Measurements from ENCODE around the gene SELENOV. TPM values are rescaled to one million over a fixed set of nuclear protein-coding genes. Genes with fewer than 3 reads are reported as not detected.

The SELENOV gene
- total RNA-seq, 1 experiment from 2014 or later, result not detected

DNA sequence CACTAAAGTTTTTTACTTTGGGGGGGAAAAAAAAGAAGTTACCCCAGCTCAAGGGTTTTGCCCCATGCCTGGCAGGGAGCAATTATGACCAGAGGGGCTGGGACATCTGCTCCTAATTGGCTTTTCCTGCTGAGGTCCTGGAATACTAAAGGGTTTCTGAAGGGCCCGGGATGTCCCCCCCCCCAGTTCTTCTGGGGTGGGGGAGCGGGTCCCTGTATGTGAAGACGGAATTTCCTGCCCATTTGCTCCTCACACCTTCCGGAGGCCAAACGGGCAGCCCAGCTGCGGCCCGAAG is 17.3 kb upstream of the SELENOV start:
- ChIA-PET POLR2A (no interaction called here), RAD21 (ENCODE audit: low non-redundant PET in 1 of 2, low total read pairs in 2 of 2, uncharacterized antibody in 2 of 2, unreplicated experiment in 2 of 2) (no interaction called here), CTCF (no interaction called here)
- no peaks in the 10 kb centered on the region for H3K79me2 ChIP-seq (ENCODE audit: insufficient read depth, low read length)
- DNase-seq (ENCODE audit: low read depth, low spot score), result no peak
- H2AFZ ChIP-seq (ENCODE audit: low read depth, low read length, poor library complexity, severe bottlenecking), result no peak overlapping the region
- no peak for ATAC-seq
- BruUV-seq (replicated peaks), result no TSS peak
- intact Hi-C loops (cut with micrococcal nuclease), result no loop called here
- no peak overlapping the region for H3K9ac ChIP-seq (ENCODE audit: low read length)
- no peaks in the 10 kb centered on the region for H3K36me3 ChIP-seq (ENCODE audit: control insufficient read depth in 1 of 2, insufficient read depth in 2 of 2, low read length in 2 of 2)
- H3K4me1 ChIP-seq (ENCODE audit: control insufficient read depth in 1 of 2, insufficient read depth in 2 of 2, low read length in 2 of 2), result peaks cover 0 to 7% of the 10 kb centered on the region in 2 experiments; a peak in 2 of 4 replicates
- H3K4me2 ChIP-seq (ENCODE audit: low read length), result no peak overlapping the region
- H3K27me3 ChIP-seq (ENCODE audit: insufficient read depth, low read length), result no peaks in the 10 kb centered on the region
- H4K20me1 ChIP-seq (ENCODE audit: insufficient read depth), result no peaks in the 10 kb centered on the region
- TF ChIP-seq FOSL1 (IDR thresholded peaks at IDR 0.05; ENCODE audit: low read depth), result no peak
- TF ChIP-seq, protein P1, sequence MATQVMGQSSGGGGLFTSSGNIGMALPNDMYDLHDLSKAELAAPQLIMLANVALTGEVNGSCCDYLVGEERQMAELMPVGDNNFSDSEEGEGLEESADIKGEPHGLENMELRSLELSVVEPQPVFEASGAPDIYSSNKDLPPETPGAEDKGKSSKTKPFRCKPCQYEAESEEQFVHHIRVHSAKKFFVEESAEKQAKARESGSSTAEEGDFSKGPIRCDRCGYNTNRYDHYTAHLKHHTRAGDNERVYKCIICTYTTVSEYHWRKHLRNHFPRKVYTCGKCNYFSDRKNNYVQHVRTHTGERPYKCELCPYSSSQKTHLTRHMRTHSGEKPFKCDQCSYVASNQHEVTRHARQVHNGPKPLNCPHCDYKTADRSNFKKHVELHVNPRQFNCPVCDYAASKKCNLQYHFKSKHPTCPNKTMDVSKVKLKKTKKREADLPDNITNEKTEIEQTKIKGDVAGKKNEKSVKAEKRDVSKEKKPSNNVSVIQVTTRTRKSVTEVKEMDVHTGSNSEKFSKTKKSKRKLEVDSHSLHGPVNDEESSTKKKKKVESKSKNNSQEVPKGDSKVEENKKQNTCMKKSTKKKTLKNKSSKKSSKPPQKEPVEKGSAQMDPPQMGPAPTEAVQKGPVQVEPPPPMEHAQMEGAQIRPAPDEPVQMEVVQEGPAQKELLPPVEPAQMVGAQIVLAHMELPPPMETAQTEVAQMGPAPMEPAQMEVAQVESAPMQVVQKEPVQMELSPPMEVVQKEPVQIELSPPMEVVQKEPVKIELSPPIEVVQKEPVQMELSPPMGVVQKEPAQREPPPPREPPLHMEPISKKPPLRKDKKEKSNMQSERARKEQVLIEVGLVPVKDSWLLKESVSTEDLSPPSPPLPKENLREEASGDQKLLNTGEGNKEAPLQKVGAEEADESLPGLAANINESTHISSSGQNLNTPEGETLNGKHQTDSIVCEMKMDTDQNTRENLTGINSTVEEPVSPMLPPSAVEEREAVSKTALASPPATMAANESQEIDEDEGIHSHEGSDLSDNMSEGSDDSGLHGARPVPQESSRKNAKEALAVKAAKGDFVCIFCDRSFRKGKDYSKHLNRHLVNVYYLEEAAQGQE (IDR thresholded peaks at IDR 0.05; ENCODE audit: low read depth), result no peak
- TF ChIP-seq SIN3A (IDR thresholded peaks at IDR 0.05; ENCODE audit: low read depth), result no peak
- no peak for TF ChIP-seq JUND (IDR thresholded peaks at IDR 0.05)
- no peak for TF ChIP-seq ATF3 (IDR thresholded peaks at IDR 0.05)
- TF ChIP-seq CEBPB (IDR thresholded peaks at IDR 0.05; ENCODE audit: low read depth), result no peak
- no peak for TF ChIP-seq POLR2A (IDR thresholded peaks at IDR 0.05; ENCODE audit: borderline replicate concordance, extremely low read depth, insufficient read depth, insufficient read length)
- TF ChIP-seq ZFX (IDR thresholded peaks at IDR 0.05), result no peak
- no peak for TF ChIP-seq CBX3 (IDR thresholded peaks at IDR 0.05; ENCODE audit: low read depth)
- no peak for TF ChIP-seq SP1 (IDR thresholded peaks at IDR 0.05; ENCODE audit: low read depth)
- TF ChIP-seq SRF (IDR thresholded peaks at IDR 0.05; ENCODE audit: low read depth), result no peak
- TF ChIP-seq, protein P2, sequence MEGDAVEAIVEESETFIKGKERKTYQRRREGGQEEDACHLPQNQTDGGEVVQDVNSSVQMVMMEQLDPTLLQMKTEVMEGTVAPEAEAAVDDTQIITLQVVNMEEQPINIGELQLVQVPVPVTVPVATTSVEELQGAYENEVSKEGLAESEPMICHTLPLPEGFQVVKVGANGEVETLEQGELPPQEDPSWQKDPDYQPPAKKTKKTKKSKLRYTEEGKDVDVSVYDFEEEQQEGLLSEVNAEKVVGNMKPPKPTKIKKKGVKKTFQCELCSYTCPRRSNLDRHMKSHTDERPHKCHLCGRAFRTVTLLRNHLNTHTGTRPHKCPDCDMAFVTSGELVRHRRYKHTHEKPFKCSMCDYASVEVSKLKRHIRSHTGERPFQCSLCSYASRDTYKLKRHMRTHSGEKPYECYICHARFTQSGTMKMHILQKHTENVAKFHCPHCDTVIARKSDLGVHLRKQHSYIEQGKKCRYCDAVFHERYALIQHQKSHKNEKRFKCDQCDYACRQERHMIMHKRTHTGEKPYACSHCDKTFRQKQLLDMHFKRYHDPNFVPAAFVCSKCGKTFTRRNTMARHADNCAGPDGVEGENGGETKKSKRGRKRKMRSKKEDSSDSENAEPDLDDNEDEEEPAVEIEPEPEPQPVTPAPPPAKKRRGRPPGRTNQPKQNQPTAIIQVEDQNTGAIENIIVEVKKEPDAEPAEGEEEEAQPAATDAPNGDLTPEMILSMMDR (IDR thresholded peaks at IDR 0.05 in 2 of 3, conservative IDR thresholded peaks at IDR 0.05 in 1 of 3; ENCODE audit: borderline replicate concordance in 1 of 3, insufficient read depth in 1 of 3, low read depth in 2 of 3, low read length in 2 of 3), result no peak
- no peak for TF ChIP-seq YY1 (IDR thresholded peaks at IDR 0.05; ENCODE audit: extremely low read depth, insufficient replicate concordance, low read depth, low read length)
- TF ChIP-seq POLR2AphosphoS5 (IDR thresholded peaks at IDR 0.05; ENCODE audit: low read depth, low read length), result no peak
- no peaks in the 10 kb centered on the region for H3K9me3 ChIP-seq (ENCODE audit: control insufficient read depth in 1 of 2, insufficient read depth in 1 of 2, low read depth in 1 of 2, low read length in 2 of 2)
- no peak overlapping the region for H3K4me3 ChIP-seq (replicated peaks in 1 of 2; ENCODE audit: low read depth in 1 of 2, low read length in 2 of 2)
- H3K9me2 ChIP-seq (ENCODE audit: insufficient read depth), result no peaks in the 10 kb centered on the region
- no peak overlapping the region for H3K27ac ChIP-seq (ENCODE audit: low read depth, low read length)

Measured in HCT116 (cell line).